ENCODE results near the gene AKR1B15. TPM values are rescaled to one million over a fixed set of nuclear protein-coding genes. Genes with fewer than 3 reads are reported as not detected.

AKR1B15 gene
- total RNA-seq, 1 donor from 2014 or later, result not detected

DNA sequence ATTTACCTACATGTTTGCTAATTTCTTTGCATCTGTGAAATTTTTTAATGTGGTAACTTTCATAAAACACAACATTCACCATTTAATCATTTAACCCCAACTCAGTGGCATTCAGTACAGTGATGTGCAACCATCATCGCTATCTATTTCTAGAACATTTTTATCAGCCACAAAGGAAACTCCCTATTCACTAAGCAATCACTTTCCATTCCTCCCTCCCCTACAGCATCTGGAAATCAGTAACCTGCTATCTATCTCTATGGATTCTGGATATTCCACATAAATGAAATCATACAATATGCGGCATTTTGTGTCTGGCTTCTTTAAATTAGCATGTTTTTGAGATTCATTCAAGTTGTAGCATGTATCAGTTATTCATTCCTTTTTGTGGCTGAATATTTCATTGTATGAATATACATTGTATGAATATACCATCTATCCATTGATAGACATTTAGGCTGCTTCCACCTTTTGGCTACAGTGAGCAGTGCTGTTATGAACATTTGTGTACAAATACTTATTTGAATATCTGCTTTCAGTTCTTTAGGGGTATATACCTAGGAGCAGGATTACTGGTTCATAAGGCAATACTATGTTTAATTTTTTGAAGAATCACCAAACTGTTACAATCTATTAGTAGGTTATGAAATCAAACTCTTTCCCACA is 78.3 kb downstream of the AKR1B15 start:
- H3K4me1 Mint-ChIP-seq, result no peaks in the 10 kb centered on the region
- no peak overlapping the region for H3K4me3 Mint-ChIP-seq
- H3F3A ChIP-seq (ENCODE audit: low read depth), result no peaks in the 10 kb centered on the region
- DNase-seq (ENCODE audit: low spot score), result no peak
- no peak overlapping the region for H3K4me2 ChIP-seq
- no peaks in the 10 kb centered on the region for H4K20me1 ChIP-seq (ENCODE audit: low read depth)
- no peaks in the 10 kb centered on the region for H3K9me3 ChIP-seq (ENCODE audit: low read depth)
- no peak overlapping the region for H3K27ac Mint-ChIP-seq
- H2AFZ ChIP-seq (replicated peaks), result no peak overlapping the region
- no peak overlapping the region for H3K27ac ChIP-seq
- no peaks in the 10 kb centered on the region for H3K27me3 Mint-ChIP-seq (ENCODE audit: insufficient read depth, low read depth)
- H3K27me3 ChIP-seq, result peaks cover 35% of the 10 kb centered on the region
- no peaks in the 10 kb centered on the region for H3K9me3 Mint-ChIP-seq
- H3K4me1 ChIP-seq, result no peaks in the 10 kb centered on the region
- no peak overlapping the region for H3K4me3 ChIP-seq
- no peaks in the 10 kb centered on the region for H3K36me3 ChIP-seq
- TF ChIP-seq EZH2phosphoT487 (IDR thresholded peaks at IDR 0.05) (no peak), EZH2 (IDR thresholded peaks at IDR 0.05) (no peak)
- TF ChIP-seq, protein P1, sequence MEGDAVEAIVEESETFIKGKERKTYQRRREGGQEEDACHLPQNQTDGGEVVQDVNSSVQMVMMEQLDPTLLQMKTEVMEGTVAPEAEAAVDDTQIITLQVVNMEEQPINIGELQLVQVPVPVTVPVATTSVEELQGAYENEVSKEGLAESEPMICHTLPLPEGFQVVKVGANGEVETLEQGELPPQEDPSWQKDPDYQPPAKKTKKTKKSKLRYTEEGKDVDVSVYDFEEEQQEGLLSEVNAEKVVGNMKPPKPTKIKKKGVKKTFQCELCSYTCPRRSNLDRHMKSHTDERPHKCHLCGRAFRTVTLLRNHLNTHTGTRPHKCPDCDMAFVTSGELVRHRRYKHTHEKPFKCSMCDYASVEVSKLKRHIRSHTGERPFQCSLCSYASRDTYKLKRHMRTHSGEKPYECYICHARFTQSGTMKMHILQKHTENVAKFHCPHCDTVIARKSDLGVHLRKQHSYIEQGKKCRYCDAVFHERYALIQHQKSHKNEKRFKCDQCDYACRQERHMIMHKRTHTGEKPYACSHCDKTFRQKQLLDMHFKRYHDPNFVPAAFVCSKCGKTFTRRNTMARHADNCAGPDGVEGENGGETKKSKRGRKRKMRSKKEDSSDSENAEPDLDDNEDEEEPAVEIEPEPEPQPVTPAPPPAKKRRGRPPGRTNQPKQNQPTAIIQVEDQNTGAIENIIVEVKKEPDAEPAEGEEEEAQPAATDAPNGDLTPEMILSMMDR (IDR thresholded peaks at IDR 0.05), result no peak
- H3K9ac ChIP-seq, result no peak overlapping the region
- no peaks in the 10 kb centered on the region for H3K79me2 ChIP-seq (ENCODE audit: low read depth)
- H3K36me3 Mint-ChIP-seq, result no peaks in the 10 kb centered on the region

DNA sequence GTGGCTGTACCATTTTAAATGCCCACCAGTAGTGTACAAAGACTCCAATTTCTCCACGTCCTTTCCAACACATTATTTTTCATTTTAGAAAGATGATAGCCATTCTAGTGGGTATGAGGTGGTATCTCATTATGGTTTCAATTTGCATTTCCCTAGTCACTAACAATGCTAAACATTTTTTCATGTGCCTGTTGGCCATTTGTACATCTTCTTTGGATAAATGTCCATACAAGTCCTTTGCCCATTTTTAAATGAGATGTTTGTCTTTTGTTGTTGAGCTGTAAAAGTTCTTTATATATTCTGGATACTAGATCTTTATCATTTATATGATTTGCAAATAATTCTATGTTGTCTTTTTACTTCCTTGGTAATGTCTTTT is 78.9 kb downstream of the AKR1B15 start:
- no peak overlapping the region for H3K27ac ChIP-seq
- no peak for DNase-seq (ENCODE audit: low spot score)
- Mint-ChIP-seq H3K4me3 (no peak overlapping the region), H3K9me3 (no peaks in the 10 kb centered on the region), H3K36me3 (no peaks in the 10 kb centered on the region), H3K27me3 (ENCODE audit: insufficient read depth, low read depth) (no peaks in the 10 kb centered on the region), H3K4me1 (no peaks in the 10 kb centered on the region), H3K27ac (no peak overlapping the region)
- TF ChIP-seq EZH2phosphoT487 (IDR thresholded peaks at IDR 0.05), result no peak
- no peak for TF ChIP-seq EZH2 (IDR thresholded peaks at IDR 0.05)
- TF ChIP-seq, protein P1 (IDR thresholded peaks at IDR 0.05), result no peak
- H3K4me3 ChIP-seq, result no peak overlapping the region
- H3F3A ChIP-seq (ENCODE audit: low read depth), result no peaks in the 10 kb centered on the region
- no peak overlapping the region for H3K4me2 ChIP-seq
- no peaks in the 10 kb centered on the region for H3K4me1 ChIP-seq
- H3K36me3 ChIP-seq, result no peaks in the 10 kb centered on the region
- no peaks in the 10 kb centered on the region for H3K79me2 ChIP-seq (ENCODE audit: low read depth)
- H4K20me1 ChIP-seq (ENCODE audit: low read depth), result no peaks in the 10 kb centered on the region
- no peak overlapping the region for H3K9ac ChIP-seq
- H2AFZ ChIP-seq (replicated peaks), result no peak overlapping the region
- peaks cover 35% of the 10 kb centered on the region for H3K27me3 ChIP-seq
- H3K9me3 ChIP-seq (ENCODE audit: low read depth), result no peaks in the 10 kb centered on the region

DNA sequence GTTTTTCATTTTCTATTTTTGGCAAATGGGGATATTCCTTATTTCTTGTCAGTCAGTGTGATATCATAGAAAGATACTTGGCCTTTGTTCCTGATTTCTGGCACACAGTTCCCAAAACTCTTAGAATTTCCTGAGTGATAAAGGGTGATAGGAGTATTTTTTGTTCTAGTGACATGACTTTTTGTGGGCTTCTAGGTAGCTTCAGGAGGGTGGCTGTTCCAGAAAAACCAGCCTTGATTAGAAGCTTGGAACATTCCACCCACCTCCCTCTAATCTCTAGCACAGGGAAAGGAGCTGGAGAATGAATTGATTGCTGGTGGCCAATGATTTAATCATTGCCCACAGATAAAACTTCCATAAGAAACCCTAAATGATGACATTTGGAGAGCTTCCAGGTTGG is 80.5 kb downstream of the AKR1B15 start:
- Histone ChIP-seq H3K27ac (no peak overlapping the region), H3K9me3 (ENCODE audit: low read depth) (no peaks in the 10 kb centered on the region), H3K4me2 (no peak overlapping the region), H3K9ac (no peak overlapping the region), H3K4me1 (no peaks in the 10 kb centered on the region), H3K27me3 (peaks cover 35% of the 10 kb centered on the region), H3K36me3 (no peaks in the 10 kb centered on the region), H2AFZ (replicated peaks) (no peak overlapping the region), H3F3A (ENCODE audit: low read depth) (no peaks in the 10 kb centered on the region), H4K20me1 (ENCODE audit: low read depth) (no peaks in the 10 kb centered on the region), H3K79me2 (ENCODE audit: low read depth) (no peaks in the 10 kb centered on the region), H3K4me3 (no peak overlapping the region)
- H3K27ac Mint-ChIP-seq, result no peak overlapping the region
- H3K36me3 Mint-ChIP-seq, result no peaks in the 10 kb centered on the region
- no peak for DNase-seq (ENCODE audit: low spot score)
- TF ChIP-seq, protein P1 (IDR thresholded peaks at IDR 0.05), result no peak
- no peak for TF ChIP-seq EZH2 (IDR thresholded peaks at IDR 0.05)
- TF ChIP-seq EZH2phosphoT487 (IDR thresholded peaks at IDR 0.05), result no peak
- H3K4me1 Mint-ChIP-seq, result no peaks in the 10 kb centered on the region
- H3K27me3 Mint-ChIP-seq (ENCODE audit: insufficient read depth, low read depth), result peaks cover 2% of the 10 kb centered on the region
- H3K4me3 Mint-ChIP-seq, result no peak overlapping the region
- no peaks in the 10 kb centered on the region for H3K9me3 Mint-ChIP-seq

Other genes starting within 250 kb of the AKR1B15 start
- 25.9 and 32.0 TPM in 2 replicates for gene SLC35B4, start 232.2 kb upstream of the AKR1B15 start, total RNA-seq (ENCODE audit: low replicate concordance)
- 105 and 153 TPM in 2 replicates for gene AKR1B1, start 90.0 kb upstream of the AKR1B15 start, total RNA-seq (ENCODE audit: low replicate concordance)
- not detected in 2 replicates for gene AKR1B10, start 21.5 kb upstream of the AKR1B15 start, total RNA-seq (ENCODE audit: low replicate concordance)
- 25.5 and 49.7 TPM in 2 replicates for gene BPGM, start 97.7 kb downstream of the AKR1B15 start, total RNA-seq (ENCODE audit: low replicate concordance)
- 90.2 and 118 TPM in 2 replicates for gene CALD1, start 230.5 kb downstream of the AKR1B15 start, total RNA-seq (ENCODE audit: low replicate concordance)

Data from neural progenitor cell (in vitro differentiated cells).